GM21529 (cell line): Measurements from ENCODE around the gene ALK.

Source experiments
- ATAC-seq: cut with Tn5 transposase; IDR thresholded peaks from one replicate; pipeline ENCODE4 v1.9.1; 2021; ENCODE audit not compliant: unreplicated experiment

Gene ALK

GRCh38 chr2:29723255-29724001 lies 198.0 kb downstream of the ALK start:
- peak; percentile 86 for ATAC-seq

- ATAC-seq: no peak
These were observed 201.7 kb downstream of the ALK start for GRCh38 chr2:29719639-29720038.

GRCh38 chr2:29718076-29718686 lies 203.2 kb downstream of the ALK start:
- no peak for ATAC-seq

- ATAC-seq: no peak
These were observed 205.7 kb downstream of the ALK start for GRCh38 chr2:29715655-29716054.

- ATAC-seq: no peak
These were observed 207.1 kb downstream of the ALK start for GRCh38 chr2:29714333-29714732.

- no peak for ATAC-seq
These were observed 215.1 kb downstream of the ALK start for GRCh38 chr2:29706171-29706720.

- ATAC-seq: no peak
These were observed 215.8 kb downstream of the ALK start for GRCh38 chr2:29705616-29706015.

GRCh38 chr2:29703336-29703735 lies 218.1 kb downstream of the ALK start:
- no peak for ATAC-seq

GRCh38 chr2:29702276-29702675 lies 219.1 kb downstream of the ALK start:
- ATAC-seq: no peak

GRCh38 chr2:29700560-29700959 lies 220.8 kb downstream of the ALK start:
- ATAC-seq: no peak

- ATAC-seq: no peak
These were observed 222.3 kb downstream of the ALK start for GRCh38 chr2:29699045-29699444.

GRCh38 chr2:29698216-29698615 lies 223.2 kb downstream of the ALK start:
- no peak for ATAC-seq

- ATAC-seq: no peak
These were observed 223.7 kb downstream of the ALK start for GRCh38 chr2:29697715-29698114.

GRCh38 chr2:29697181-29697580 lies 224.2 kb downstream of the ALK start:
- no peak for ATAC-seq

GRCh38 chr2:29694741-29695140 lies 226.6 kb downstream of the ALK start:
- no peak for ATAC-seq

GRCh38 chr2:29691391-29691950 lies 229.9 kb downstream of the ALK start:
- ATAC-seq: no peak

GRCh38 chr2:29689666-29690065 lies 231.7 kb downstream of the ALK start:
- no peak for ATAC-seq

GRCh38 chr2:29688429-29688828 lies 233.0 kb downstream of the ALK start:
- no peak for ATAC-seq

GRCh38 chr2:29687121-29687520 lies 234.3 kb downstream of the ALK start:
- no peak for ATAC-seq

- ATAC-seq: no peak
These were observed 244.4 kb downstream of the ALK start for GRCh38 chr2:29676886-29677453.

GRCh38 chr2:29664578-29664977 lies 256.8 kb downstream of the ALK start:
- no peak for ATAC-seq

GRCh38 chr2:29663268-29663667 lies 258.1 kb downstream of the ALK start:
- no peak for ATAC-seq
